OCI-LY3 (cell line): Measurements from ENCODE around the gene ISX.

Source experiments
- CTCF ChIP-seq: fragments of 200-600, 300-600 bp; sonication (generic); IDR thresholded peaks from 2 replicates; pipeline ENCODE4 v1.5.1; 2014; ENCODE audit warnings: antibody characterized with exemption, low read length, low read depth
- EZH2phosphoT487 ChIP-seq: fragments of 200-600 bp; shearing (Covaris generic); IDR thresholded peaks from 2 replicates; pipeline ENCODE4 v1.6.1; 2018; ENCODE audit warnings: antibody characterized with exemption, mixed run types, low read depth

GRCh38 chr22:35072925-35073324, 7.0 kb downstream of the ISX start:
- no peak for TF ChIP-seq CTCF
- TF ChIP-seq EZH2phosphoT487 = no peak
